Measurements from ENCODE around the gene LSM6.

DNA sequence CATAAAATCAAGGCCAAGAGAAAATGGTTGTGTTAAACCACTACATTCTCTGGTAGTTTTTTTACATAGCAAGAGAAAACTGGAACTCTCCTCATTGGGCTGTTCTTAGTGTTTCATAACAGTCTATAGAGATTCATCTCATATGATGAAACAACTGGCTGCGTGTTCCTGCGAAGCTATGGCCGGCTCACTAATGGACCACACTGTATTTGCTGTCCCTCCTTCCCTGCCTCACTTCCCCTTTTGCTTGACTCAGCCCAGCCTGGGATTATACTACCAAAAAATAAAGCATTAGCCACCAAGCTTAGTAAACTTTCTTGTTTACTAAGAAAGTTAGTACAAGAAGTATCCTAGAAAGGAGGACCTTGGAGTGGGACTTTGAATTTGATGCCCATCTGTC lies 31.6 kb upstream of the LSM6 start:
- TF ChIP-seq POLR2AphosphoS5 (IDR thresholded peaks at IDR 0.05; ENCODE audit: low read depth, low read length) (no peak), TAF1 (IDR thresholded peaks at IDR 0.05; ENCODE audit: borderline replicate concordance, low read depth, low read length) (no peak)
